GM18505 (cell line): ENCODE measurements around the gene SELENOF.

Experiments
- ATAC-seq: cut with Tn5 transposase; IDR thresholded peaks from one replicate; pipeline ENCODE4 v1.9.1; 2021; ENCODE audit not compliant: unreplicated experiment
- POLR2A ChIP-seq: IDR thresholded peaks from 4 replicates; pipeline ENCODE4 v1.6.1; 2011; ENCODE audit warnings: borderline replicate concordance; ENCODE audit not compliant: insufficient read depth, insufficient read length; ENCODE audit errors: extremely low read depth

SELENOF gene

DNA sequence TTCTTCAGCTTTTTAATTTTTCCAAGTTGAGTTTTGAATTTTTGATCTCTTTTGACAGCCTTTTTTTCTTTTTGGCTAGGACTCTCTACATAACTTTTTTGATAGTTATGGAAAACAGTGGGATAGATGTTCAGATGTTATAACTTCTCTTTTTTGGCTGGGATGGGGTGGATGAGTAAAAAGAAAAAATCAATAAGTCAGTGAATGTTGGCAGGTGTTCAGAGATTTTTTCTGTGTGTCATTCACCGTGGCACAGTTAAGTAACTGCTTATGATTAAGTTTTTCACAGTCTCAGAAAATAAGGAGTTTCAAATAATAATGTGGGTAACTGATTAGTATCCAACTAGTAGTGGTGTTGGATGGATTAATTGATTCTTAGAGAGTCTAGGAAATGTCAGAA, 24.5 kb upstream of the SELENOF start:
- no peak for TF ChIP-seq POLR2A
- no peak for ATAC-seq

DNA sequence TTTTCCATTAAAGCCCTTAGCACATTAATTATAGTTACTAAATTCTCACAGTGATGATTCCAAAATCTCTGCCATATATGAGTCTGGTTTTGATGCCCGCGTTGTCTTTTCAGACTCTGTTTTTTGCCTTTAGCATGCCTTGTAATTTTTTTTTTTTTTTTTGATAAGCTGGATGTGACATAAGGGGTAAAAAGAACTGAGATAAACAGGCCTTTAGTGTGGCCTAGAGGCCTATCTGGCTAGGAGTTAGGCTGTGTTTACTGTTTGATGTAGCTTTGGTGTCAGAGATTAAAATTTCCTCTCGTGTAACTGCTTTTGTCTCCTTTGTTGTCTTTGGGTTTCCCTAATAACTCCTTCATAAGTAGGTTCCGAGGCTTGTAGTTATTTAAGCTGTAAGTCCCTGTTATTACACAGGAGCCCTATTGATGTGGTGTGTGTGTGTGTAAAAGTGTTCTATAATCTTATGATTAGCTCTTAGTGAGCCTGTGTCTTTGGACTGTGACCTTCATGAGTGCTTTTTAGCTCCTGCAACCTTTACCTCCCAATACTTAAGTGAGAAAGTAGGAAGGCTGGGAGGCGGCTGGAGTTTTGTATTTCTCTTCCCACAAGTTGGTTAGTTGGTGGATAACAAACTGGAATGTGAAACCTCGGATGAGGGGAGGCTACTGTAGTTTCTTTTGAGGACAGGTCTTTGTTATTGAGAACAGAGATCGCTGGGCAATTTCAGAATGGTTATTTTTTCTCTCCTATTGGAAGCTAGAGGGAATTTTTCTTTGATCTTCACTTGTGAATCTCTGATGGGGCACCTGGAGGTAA, 19.8 kb upstream of the SELENOF start:
- ATAC-seq = no peak
- no peak for TF ChIP-seq POLR2A

DNA sequence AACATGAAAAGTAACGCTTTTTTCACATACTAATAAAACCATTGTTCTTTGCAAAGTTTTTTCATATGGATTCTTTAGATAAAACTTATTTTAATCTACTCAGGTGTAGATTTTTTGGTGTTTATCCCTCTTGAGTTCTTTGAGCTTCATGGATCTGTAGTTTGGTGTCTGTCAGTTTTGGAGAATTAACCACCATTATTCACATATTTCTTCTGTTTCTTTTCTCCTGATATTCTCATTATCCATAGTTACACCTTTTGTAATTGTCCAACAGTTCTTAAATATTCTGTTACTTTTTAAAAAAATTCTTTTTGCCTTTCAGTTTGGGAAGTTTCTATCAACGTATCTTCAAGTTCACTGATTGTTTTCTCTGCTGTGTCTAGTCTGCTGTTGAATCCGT, 19.1 kb upstream of the SELENOF start:
- no peak for TF ChIP-seq POLR2A

GRCh38 chr1:86928819-86929218, 14.9 kb upstream of the SELENOF start:
- ATAC-seq = no peak
- TF ChIP-seq POLR2A = no peak

More for the DNA sequence above, 19.1 kb upstream of the SELENOF start:
- no peak for ATAC-seq

DNA sequence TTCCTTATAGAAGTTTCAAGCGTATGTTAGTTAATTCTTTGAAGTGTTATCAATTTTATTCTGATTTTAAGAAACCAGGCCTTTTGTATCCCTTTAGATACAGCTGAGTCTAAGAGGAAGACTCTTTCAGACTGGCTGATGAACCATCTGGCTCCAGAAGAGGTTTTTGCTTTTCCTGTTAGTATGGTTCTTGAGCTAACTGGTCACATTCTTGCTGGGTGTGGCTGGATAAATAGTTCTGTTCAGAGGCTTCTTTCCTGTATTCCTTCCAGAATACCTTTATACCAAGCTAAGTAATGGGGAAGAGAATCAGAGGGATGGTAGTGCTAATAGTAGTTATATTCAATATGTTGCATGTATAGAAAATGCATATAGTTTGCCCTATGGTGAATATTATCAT, 13.0 kb upstream of the SELENOF start:
- no peak for ATAC-seq
- no peak for TF ChIP-seq POLR2A

DNA sequence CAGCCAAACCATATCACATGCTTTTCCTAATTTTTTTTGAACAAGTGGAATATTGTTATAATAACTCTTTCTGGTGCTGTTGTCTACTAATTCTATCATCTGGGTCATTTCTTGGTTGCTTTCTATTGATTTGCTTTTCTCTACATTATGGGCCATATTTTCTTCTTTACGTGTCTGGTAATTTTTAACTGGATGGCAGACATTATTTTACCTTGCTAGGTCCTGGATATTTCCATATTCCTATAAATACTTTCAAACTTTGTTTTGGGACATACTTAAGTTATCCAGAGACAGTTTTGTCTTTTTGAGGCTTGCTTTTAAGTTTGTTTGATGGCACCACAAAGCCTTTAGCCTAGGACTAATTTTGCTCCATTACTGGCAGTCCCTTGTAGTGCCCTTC, 11.8 kb upstream of the SELENOF start:
- no peak for ATAC-seq
- TF ChIP-seq POLR2A = no peak

DNA sequence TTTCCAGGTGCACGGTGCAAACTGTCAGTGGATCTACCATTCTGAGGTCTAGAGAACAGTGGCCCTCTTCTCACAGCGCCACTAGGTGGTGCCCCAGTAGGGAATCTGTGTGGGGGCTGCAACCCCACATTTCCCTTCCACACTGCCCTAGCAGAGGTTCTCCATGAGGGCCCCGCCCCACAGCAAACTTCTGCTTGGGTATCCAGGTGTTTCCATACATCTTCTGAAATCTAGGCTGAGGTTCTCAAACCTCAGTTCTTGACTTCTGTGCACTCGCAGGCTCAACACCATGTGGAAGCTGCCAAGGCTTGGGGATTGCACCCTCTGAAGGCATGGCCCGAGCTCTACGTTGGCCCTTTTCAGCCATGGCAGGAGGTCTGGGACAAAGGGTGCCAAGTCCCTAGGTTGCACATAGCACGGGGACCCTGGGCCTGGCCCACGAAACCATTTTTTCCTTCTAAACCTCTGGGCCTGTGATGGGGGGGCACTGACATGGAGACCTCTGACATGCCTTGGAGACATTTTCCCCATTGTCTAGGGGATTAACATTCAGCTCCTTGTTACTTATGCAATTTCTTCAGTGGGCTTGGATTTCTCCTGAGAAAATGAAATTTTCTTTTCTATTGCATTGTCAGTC, 10.5 kb upstream of the SELENOF start:
- TF ChIP-seq POLR2A = no peak
- ATAC-seq = no peak

GRCh38 chr1:86922445-86922844, 8.5 kb upstream of the SELENOF start:
- no peak for ATAC-seq
- TF ChIP-seq POLR2A = no peak

- no peak for ATAC-seq
- TF ChIP-seq POLR2A = no peak
Measured at GRCh38 chr1:86916752-86917151, 2.8 kb upstream of the SELENOF start.

- ATAC-seq = no peak
- no peak for TF ChIP-seq POLR2A
Measured at GRCh38 chr1:86915737-86916235, 1.9 kb upstream of the SELENOF start.

- TF ChIP-seq POLR2A = peak; percentile 45
- peak; percentile 12 for ATAC-seq
Measured at GRCh38 chr1:86914998-86915736, 1.2 kb upstream of the SELENOF start.

- peak; percentile 73 for TF ChIP-seq POLR2A
- ATAC-seq = peak; percentile 57
Measured at GRCh38 chr1:86914601-86914997, 673 bp upstream of the SELENOF start, which contains the start of gene HS2ST1. Gene HS2ST1, plus strand, starts transcription at chr1:86914635.

DNA sequence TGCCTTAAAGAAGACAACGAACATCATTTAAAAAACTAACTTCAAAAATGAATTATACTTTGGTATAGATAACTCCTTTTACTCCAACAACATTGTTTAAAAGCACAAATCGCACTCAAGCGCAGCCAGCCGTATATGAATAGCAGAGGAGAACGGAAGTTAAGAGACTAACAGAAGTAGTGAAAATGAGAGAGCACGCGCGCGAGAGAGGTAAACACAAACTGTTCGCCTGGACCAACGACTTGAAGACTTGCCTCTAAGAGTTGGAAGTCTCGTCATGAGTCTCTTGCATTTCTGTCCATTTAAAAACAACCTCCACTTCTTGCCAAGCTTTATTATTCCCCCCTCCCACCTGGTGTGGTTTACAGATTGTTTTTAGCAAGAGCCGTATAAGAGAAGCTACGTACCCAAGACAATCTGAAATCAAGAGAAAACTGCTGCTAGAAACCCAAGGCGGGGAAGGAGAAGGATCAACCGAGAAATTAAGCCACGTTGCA, 479 bp downstream of the SELENOF start:
- ATAC-seq = no peak

GRCh38 chr1:86912281-86912900, 1.5 kb downstream of the SELENOF start:
- no peak for ATAC-seq
- no peak for TF ChIP-seq POLR2A

More for the DNA sequence above, 479 bp downstream of the SELENOF start:
- TF ChIP-seq POLR2A = no peak

- no peak for TF ChIP-seq POLR2A
- no peak for ATAC-seq
Measured at GRCh38 chr1:86906419-86906818, 7.5 kb downstream of the SELENOF start.
